Activated CD8-positive, alpha-beta memory T cell treated with anti-CD3 and anti-CD28 coated beads for 4 hours (primary cell): ENCODE results near the gene RING1.
"Not testable (repeated sequence)": the region's sequence is repeated elsewhere in the genome, so short reads cannot be mapped to it uniquely, and the experiment has no call there.

Source experiments
- DNase-seq, 2 donors: peaks; one replicate each; pipeline ENCODE4 v3.0.0-alpha.2; 2020; ENCODE audit warnings: low read depth in 2 of 2

Gene RING1

GRCh38 chr6:33206027-33206863 lies 2.1 kb upstream of the RING1 start:
- DNase-seq, result no peak

- no peak for DNase-seq
Observed at GRCh38 chr6:33206864-33207551, 1.3 kb upstream of the RING1 start.

- DNase-seq, result no peak
Observed at GRCh38 chr6:33207552-33208090, 679 bp upstream of the RING1 start.

- no peak for DNase-seq
Observed at GRCh38 chr6:33209856-33210255, 1.6 kb downstream of the RING1 start.

- no peak for DNase-seq
Observed at GRCh38 chr6:33211136-33211535, 2.8 kb downstream of the RING1 start.

GRCh38 chr6:33211666-33212422 lies 3.5 kb downstream of the RING1 start:
- DNase-seq, result no peak

- no peak for DNase-seq
Observed at GRCh38 chr6:33212857-33213165, 4.5 kb downstream of the RING1 start.

- no peak for DNase-seq
Observed at GRCh38 chr6:33213166-33213988, 5.1 kb downstream of the RING1 start.

- DNase-seq, result no peak
Observed at GRCh38 chr6:33213989-33214335, 5.7 kb downstream of the RING1 start.

- no peak for DNase-seq
Observed at GRCh38 chr6:33215271-33216116, 7.2 kb downstream of the RING1 start.

GRCh38 chr6:33216117-33216649 lies 7.9 kb downstream of the RING1 start:
- no peak for DNase-seq

- no peak for DNase-seq
Observed at GRCh38 chr6:33217246-33217645, 8.9 kb downstream of the RING1 start.

- DNase-seq, result no peak
Observed at GRCh38 chr6:33217681-33218080, 9.4 kb downstream of the RING1 start.

- not testable (repeated sequence) for DNase-seq
Observed at GRCh38 chr6:33226503-33227120, 18.3 kb downstream of the RING1 start.

GRCh38 chr6:33235221-33235634 lies 26.9 kb downstream of the RING1 start:
- DNase-seq, result no peak

- no peak for DNase-seq
Observed at GRCh38 chr6:33236328-33236727, 28.0 kb downstream of the RING1 start.

GRCh38 chr6:33236852-33237251 lies 28.6 kb downstream of the RING1 start:
- no peak for DNase-seq

- no peak for DNase-seq
Observed at GRCh38 chr6:33237741-33238140, 29.4 kb downstream of the RING1 start.

- DNase-seq, result no peak
Observed at GRCh38 chr6:33241968-33242367, 33.7 kb downstream of the RING1 start.

GRCh38 chr6:33243476-33243875 lies 35.2 kb downstream of the RING1 start:
- no peak for DNase-seq
